ENCODE data around the gene OGDH.
"Not testable (repeated sequence)": the region's sequence is repeated elsewhere in the genome, so short reads cannot be mapped to it uniquely, and the experiment has no call there.

The OGDH gene

GRCh38 chr7:44606341-44607140 is at the start of gene OGDH:
TSS of gene OGDH (plus strand) at chr7:44606627. CDS start at chr7:44624344, 17,717 bp downstream.
- DNase-seq (ENCODE audit: low spot score): peak; percentile 99

GRCh38 chr7:44557485-44557884 is 48.9 kb upstream of the OGDH start:
- no peak for DNase-seq (ENCODE audit: low spot score)

DNA sequence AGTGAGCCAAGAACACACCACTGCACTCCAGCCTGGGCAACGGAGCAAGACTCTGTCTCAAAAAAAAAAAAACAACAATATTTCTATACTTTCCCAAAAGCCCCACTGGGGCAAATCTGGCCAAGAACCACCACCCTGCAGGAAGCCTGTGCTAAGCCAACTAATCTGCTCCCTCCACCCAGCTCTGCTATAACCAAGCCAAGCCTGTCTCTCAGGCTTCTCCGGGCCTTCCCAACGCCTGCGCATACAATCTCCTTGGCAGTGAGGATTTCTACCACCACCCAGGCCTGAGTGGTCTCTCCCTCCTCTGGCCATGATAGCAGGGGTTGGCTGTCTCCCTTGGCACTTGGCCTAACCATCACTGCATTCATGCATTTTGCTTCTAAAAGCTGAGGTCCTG is 46.9 kb upstream of the OGDH start:
- no peak for DNase-seq (ENCODE audit: low spot score)

DNA sequence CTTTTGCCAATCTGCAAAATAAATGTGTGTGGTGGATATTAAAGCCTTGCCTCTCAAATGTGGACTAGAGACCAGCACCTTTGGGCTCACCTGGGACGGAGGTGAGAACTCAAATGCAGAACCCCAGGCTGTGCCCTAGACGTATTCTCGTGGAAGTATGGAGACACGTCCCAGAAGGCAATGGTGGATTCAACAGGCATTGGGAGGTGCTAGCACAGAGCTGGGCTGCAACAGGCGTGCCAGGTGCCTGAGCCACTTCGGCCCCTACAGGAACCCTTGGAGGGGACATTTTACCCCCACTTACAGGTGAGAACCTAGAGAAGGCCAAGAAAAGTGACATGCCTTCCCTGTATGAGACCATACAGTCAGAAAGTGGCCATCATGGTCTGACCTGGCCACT is 44.9 kb upstream of the OGDH start:
- DNase-seq (ENCODE audit: low spot score): no peak

GRCh38 chr7:44561962-44562621 is 44.3 kb upstream of the OGDH start:
- DNase-seq (ENCODE audit: low spot score): peak; percentile 53

DNA sequence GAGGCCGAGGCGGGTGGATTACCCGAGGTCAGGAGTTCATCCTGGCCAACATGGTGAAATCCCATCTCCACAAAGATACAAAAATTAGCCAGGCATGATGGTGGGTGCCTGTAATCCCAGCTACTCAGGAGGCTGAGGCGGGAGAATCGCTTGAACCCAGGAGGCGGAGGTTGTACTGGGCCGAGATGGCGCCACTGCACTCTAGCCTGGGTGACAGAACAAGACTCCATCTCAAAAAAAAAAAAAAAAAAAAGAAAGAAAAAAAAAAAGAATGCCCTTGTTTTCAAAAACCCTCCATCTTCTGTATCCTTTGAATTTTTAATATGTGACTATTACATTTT is 43.8 kb upstream of the OGDH start:
- DNase-seq (ENCODE audit: low spot score): not testable (repeated sequence)

DNA sequence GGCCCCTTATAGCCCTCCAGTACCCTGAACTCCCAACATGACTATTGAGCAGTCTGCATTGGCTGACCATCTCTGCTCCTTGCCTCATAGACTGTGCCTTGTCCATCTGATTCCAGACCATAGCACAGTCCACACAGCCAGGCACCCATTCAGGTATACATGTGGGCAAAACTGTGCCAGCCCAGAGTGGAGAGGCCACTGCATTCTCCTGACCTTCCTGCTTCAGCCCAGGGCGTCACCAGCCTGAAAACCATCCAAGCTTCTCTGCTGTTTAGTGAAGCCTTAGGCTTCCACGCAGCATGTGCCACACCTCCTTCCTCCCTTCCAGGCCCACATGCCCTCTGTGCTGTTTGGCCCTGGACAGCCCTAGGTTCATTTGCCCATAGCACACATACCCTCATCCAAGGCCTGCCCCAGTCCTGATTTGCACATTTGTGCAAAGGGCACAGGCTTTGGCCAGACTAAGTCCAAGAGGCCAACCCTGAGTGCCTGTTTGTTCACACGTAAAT is 43.2 kb upstream of the OGDH start:
- no peak for DNase-seq (ENCODE audit: low spot score)

DNA sequence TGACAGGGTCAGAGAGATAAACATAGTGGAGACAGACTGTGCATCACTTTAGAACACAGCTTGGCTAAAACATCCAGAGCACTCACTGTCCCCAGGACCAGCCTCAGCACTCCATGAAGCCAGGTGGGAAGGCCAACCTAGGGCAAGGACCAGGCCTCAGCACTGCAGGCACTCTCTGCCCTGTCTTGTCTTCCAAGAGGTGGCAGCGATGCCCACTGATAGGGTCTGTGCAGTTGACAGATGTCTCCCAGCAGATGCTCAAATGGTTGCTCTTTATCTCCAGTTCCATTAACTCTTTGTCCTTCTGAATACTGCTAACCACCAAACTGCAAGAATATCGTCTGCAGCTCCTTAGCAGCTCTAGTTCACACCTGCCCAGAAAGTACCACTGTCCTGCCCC is 41.8 kb upstream of the OGDH start:
- DNase-seq (ENCODE audit: low spot score): no peak

DNA sequence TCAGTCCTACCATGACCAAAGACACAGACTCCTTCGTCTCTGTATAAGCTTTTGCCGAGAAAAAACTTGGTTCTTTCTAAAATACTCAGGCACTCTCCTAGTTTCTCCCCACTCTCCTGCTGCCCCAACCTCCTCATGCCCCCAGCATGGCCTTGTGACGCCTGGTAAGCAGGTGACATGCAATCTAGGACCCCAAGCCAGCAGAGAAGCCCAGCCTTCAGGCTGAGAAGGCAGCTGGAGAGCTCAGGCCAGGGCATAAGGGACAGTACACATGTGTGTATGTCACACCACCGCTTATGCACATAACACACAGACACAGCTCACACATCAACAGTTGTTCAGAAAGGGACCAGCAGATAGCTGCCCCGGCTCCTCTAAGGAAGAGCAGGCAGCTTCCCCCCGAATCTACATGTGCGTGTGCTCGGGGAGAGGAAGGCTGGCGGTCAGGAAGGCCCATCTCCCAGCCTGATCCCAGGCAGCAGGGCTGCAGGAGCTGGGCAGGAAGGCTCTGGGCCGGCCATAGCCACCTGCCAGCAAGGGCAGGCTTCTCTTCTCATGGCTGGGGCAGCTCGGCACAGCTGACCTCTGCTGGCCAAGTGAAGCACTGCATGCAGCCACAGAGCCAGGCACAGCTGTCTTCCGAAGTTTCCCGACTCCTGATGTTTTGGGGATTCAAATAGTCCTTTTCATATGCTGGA is 41.2 kb upstream of the OGDH start:
- peak; percentile 57 for DNase-seq (ENCODE audit: low spot score)

GRCh38 chr7:44565795-44566559 is 40.5 kb upstream of the OGDH start:
- no peak for DNase-seq (ENCODE audit: low spot score)

DNA sequence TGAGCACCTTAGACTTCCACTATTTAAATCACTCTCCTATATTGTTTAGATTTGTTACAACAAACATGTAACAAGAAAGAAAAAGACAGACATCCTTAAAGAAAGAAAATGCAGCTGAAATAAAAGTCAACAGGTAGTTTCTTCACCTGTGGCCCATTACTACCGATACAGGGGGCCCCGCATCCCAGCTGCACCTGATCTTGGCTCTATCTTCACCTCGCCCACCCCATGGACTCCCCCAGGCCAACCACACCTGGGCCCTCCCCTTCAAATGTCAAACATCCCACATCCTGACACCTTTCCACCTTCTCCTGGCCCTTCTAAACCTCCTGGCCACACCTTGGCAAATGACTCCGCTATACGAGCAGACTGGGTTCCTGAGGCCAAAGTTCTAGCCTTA is 39.7 kb upstream of the OGDH start:
- no peak for DNase-seq (ENCODE audit: low spot score)

GRCh38 chr7:44567884-44568283 is 38.5 kb upstream of the OGDH start:
- no peak for DNase-seq (ENCODE audit: low spot score)

GRCh38 chr7:44568771-44569560 is 37.5 kb upstream of the OGDH start:
- DNase-seq (ENCODE audit: low spot score): no peak

GRCh38 chr7:44569959-44570358 is 36.5 kb upstream of the OGDH start:
- DNase-seq (ENCODE audit: low spot score): no peak

DNA sequence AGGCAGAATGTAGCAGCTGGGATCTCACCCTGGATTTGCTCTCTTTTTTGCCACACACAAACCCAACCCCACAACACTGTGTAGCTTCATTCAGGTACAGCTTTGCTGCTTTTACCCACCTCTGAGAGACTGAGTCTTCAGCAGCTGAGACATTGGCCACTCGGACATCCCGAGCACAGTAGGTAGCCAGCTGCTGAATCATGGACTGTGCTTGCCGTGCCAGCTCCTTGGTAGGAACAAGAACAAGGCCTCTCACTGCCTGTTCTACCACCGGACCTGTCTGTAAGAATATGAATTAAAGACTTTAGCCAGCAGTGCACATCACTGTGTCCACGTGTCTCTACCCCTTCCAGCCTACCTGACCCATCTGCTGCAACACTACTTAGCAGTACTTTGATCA is 33.7 kb upstream of the OGDH start:
- DNase-seq (ENCODE audit: low spot score): no peak

- DNase-seq (ENCODE audit: low spot score): peak; percentile 95
These were observed 32.8 kb upstream of the OGDH start, which contains the start of gene DDX56 for GRCh38 chr7:44573464-44574286. TSS of gene DDX56 (minus strand) at chr7:44573908. CDS start at chr7:44573895, 13 bp downstream.

GRCh38 chr7:44574287-44574872 is 32.0 kb upstream of the OGDH start:
- no peak for DNase-seq (ENCODE audit: low spot score)

DNA sequence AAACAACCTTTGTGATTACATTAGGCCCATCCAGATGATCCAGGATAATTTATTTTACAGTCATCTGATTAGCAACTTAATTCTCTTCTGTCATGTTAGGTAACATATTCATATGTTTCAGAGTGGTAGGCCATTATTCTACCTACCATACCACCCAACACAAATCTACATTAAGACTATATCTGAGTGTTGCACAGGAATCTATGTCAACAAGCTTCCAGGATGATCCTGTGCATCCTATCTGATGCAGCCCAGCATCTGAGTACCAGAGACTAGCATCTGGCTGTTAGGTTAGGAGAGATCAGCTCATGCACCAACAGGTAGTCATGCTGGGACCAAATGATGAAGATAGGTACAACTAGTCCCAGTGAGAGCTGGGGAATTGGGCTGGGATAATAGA is 31.4 kb upstream of the OGDH start:
- DNase-seq (ENCODE audit: low spot score): no peak

GRCh38 chr7:44576228-44576627 is 30.2 kb upstream of the OGDH start:
- DNase-seq (ENCODE audit: low spot score): no peak
